HepG2 (cell line): ENCODE measurements around the gene PRKN. TPM values are rescaled to one million over a fixed set of nuclear protein-coding genes. Genes with fewer than 3 reads are reported as not detected.

Source experiments
- CC2D1A ChIP-seq: sonication (generic); formaldehyde crosslinking; IDR thresholded peaks from 2 replicates; pipeline ENCODE4 v1.8.1; 2023; ENCODE audit warnings: mild to moderate bottlenecking, missing genetic modification reagents
- EHMT2 ChIP-seq: fragments of 200-600 bp; sonication (generic); IDR thresholded peaks from 2 replicates; pipeline ENCODE4 v1.7.0; 2017; ENCODE audit warnings: antibody characterized with exemption, low read depth, low read length, borderline replicate concordance
- HCFC1 ChIP-seq: fragments of 150-350 bp; IDR thresholded peaks from 2 replicates; pipeline ENCODE4 v1.6.1; 2014; ENCODE audit warnings: low read depth, low read length
- HOXA5 ChIP-seq: sonication (generic); formaldehyde crosslinking; IDR thresholded peaks from 2 replicates; pipeline ENCODE4 v1.4.0; 2020; ENCODE audit warnings: missing genetic modification reagents
- KDM4B ChIP-seq: sonication (generic); formaldehyde crosslinking; IDR thresholded peaks from 2 replicates; pipeline ENCODE4 v1.4.0; 2020; ENCODE audit warnings: missing genetic modification reagents
- KLF15 ChIP-seq: sonication (generic); formaldehyde crosslinking; IDR thresholded peaks from 2 replicates; pipeline ENCODE4 v1.8.1; 2023; ENCODE audit warnings: borderline replicate concordance, mild to moderate bottlenecking, inconsistent platforms, missing genetic modification reagents, mixed read lengths
- ZNF326 ChIP-seq: sonication (generic); formaldehyde crosslinking; IDR thresholded peaks from 2 replicates; pipeline ENCODE4 v1.4.0; 2020; ENCODE audit warnings: missing genetic modification reagents, borderline replicate concordance
- ZNF737 ChIP-seq: sonication (generic); formaldehyde crosslinking; IDR thresholded peaks from 2 replicates; pipeline ENCODE4 v1.5.0; 2020; ENCODE audit warnings: missing genetic modification reagents, mild to moderate bottlenecking, borderline replicate concordance
- polyA plus RNA-seq, 8 experiments: library from polyadenylated mRNA; depleted of rRNA in 3 of 8; stranded (reverse) in 7 of 8; unstranded in 1 of 8; fragments of >200 nt; fragmentation: Illumina TruSeq in 4 of 8; extraction: Trizol in 4 of 8; gene quantifications; 2 replicates each; pipeline versions ENCODE4 v1.2.1 to v1.2.3, GENCODE V29; 2011 to 2016; ENCODE audit warnings: low read depth in 4 of 8, missing spikeins in 1 of 8, mixed read lengths in 1 of 8; ENCODE audit not compliant: insufficient read depth in 1 of 8
- total RNA-seq, 5 experiments: library from RNA; depleted of rRNA; stranded (reverse); fragments of >200 nt; fragmentation: Illumina TruSeq; extraction: Trizol; gene quantifications; 2 replicates each; pipeline ENCODE4 v1.2.3, GENCODE V29; 2016; ENCODE audit warnings: low read depth in 1 of 5
- TF ChIP-seq, protein P1 (sequence below): sonication (generic); formaldehyde crosslinking; IDR thresholded peaks from 2 replicates; pipeline ENCODE4 v1.4.0; 2020; ENCODE audit warnings: missing genetic modification reagents
- TF ChIP-seq, protein P2 (sequence below): sonication (generic); formaldehyde crosslinking; IDR thresholded peaks from 2 replicates; pipeline ENCODE4 v1.5.0; 2020; ENCODE audit warnings: mild to moderate bottlenecking, missing genetic modification reagents

Gene PRKN
- total and polyA plus RNA-seq, 2 of the 13 experiments (the other 11 are each of a cell fraction or from before 2014, with no cell fraction given), result 0.31 to 0.44 TPM

DNA sequence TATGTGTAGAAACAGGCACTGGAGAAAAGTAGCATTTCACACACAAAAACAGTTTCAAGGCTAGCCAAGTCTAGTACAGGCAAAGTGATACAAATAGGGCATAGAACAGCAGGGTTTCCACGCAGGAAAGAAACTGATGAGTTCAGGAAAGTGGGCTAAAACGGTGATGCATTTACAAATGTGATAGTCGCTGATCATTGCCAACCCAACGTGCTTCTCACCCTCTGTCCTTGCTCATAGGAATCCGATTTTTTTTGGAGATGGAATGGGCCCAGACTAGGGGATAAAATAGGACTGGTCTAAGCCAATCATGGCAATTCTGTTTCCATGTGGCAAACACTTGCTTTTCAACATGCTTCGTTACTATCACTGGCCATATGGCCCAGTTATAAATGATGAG, 536.6 kb downstream of the PRKN start (continued):
- TF ChIP-seq, protein P1, sequence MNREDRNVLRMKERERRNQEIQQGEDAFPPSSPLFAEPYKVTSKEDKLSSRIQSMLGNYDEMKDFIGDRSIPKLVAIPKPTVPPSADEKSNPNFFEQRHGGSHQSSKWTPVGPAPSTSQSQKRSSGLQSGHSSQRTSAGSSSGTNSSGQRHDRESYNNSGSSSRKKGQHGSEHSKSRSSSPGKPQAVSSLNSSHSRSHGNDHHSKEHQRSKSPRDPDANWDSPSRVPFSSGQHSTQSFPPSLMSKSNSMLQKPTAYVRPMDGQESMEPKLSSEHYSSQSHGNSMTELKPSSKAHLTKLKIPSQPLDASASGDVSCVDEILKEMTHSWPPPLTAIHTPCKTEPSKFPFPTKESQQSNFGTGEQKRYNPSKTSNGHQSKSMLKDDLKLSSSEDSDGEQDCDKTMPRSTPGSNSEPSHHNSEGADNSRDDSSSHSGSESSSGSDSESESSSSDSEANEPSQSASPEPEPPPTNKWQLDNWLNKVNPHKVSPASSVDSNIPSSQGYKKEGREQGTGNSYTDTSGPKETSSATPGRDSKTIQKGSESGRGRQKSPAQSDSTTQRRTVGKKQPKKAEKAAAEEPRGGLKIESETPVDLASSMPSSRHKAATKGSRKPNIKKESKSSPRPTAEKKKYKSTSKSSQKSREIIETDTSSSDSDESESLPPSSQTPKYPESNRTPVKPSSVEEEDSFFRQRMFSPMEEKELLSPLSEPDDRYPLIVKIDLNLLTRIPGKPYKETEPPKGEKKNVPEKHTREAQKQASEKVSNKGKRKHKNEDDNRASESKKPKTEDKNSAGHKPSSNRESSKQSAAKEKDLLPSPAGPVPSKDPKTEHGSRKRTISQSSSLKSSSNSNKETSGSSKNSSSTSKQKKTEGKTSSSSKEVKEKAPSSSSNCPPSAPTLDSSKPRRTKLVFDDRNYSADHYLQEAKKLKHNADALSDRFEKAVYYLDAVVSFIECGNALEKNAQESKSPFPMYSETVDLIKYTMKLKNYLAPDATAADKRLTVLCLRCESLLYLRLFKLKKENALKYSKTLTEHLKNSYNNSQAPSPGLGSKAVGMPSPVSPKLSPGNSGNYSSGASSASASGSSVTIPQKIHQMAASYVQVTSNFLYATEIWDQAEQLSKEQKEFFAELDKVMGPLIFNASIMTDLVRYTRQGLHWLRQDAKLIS, result no peak
- TF ChIP-seq HCFC1 (no peak), EHMT2 (no peak), ZNF326 (no peak), CC2D1A (CRISPR knock-in tag) (no peak), KDM4B (CRISPR knock-in tag) (no peak), KLF15 (CRISPR knock-in tag) (no peak), ZNF737 (CRISPR knock-in tag) (no peak), HOXA5 (CRISPR knock-in tag) (no peak)
- TF ChIP-seq, protein P2, sequence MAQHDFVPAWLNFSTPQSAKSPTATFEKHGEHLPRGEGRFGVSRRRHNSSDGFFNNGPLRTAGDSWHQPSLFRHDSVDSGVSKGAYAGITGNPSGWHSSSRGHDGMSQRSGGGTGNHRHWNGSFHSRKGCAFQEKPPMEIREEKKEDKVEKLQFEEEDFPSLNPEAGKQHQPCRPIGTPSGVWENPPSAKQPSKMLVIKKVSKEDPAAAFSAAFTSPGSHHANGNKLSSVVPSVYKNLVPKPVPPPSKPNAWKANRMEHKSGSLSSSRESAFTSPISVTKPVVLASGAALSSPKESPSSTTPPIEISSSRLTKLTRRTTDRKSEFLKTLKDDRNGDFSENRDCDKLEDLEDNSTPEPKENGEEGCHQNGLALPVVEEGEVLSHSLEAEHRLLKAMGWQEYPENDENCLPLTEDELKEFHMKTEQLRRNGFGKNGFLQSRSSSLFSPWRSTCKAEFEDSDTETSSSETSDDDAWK (CRISPR knock-in tag), result no peak
